Fibroblast of skin of left biceps (primary cell): ENCODE measurements around the gene CHST11.

Source experiments
- DNase-seq, 2 experiments: peaks; one replicate each; pipeline ENCODE4 v3.0.0-alpha.2; 2013; ENCODE audit warnings: low read depth in 2 of 2

The CHST11 gene

DNA sequence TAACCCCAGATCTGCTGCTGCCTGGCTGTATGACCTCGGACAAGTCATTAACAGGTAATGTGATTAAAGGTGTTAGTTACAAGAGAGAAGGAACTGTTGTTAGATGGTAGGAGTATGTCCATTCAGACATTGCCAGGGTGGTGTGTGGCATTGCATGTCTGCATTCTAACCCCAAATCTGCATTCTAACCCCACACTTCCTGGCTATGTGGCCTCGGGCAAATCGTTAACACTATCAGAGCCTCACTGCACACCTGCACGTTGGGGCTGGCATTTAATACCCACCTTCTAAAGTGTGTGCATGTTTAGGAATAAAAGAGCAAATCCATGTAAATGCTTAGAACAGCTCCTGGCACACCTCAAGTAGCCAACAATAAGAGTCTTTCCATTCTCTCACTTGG lies 46.4 kb downstream of the CHST11 start:
- DNase-seq: no peak

DNA sequence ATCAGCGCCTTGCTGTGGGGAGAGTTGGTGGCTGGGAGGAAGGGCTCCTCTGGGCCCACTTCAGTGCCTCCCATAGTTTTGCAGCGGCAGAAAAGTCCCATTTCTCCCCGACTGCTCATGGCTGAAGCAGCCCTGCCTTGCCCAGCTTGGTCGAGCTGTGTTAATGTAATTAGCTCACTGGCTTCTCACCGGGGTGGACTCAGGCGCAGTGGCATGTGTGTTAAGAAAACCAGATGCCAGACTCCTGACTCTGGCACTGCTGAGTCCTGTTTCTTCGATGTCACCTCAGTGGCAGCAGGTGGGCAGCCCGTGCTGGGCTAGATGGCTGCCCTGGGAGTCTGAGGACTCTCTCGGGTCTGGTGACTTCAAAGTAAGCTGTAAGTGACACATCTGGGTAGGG lies 47.4 kb downstream of the CHST11 start:
- DNase-seq: no peak

DNA sequence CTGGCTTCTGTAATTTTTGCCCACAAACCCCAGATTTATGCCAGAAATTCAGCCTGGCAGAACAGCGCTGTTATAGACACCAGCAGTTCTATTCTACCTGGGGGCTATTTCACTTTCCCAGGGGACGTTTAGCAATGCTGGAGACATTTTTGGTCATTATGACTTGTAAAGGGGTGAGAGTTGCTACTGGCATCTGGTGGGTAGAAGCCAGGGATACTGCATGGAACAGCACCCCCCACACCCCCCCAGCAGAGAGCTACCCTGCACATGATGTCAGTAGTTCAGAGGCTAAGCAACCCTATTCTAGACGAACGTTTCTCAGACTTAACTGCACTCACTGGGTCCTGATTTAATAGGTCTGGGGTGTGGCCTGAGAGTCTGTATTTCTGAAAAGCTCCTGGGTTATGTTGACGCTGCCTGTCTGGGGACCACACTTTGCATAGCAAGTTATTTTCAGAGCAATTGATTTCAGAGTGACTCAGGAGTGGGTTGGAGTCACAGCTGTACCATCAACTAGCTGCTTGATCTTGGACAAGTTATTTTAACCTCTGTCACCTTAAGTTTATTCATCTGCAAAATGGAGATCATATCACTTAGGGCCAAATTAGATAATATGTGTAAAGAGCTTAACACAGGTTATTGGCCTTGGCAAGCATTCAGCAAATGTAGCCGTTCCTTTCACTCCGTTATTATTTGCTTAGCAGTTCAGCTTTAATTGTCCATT lies 48.5 kb downstream of the CHST11 start:
- no peak for DNase-seq

DNA sequence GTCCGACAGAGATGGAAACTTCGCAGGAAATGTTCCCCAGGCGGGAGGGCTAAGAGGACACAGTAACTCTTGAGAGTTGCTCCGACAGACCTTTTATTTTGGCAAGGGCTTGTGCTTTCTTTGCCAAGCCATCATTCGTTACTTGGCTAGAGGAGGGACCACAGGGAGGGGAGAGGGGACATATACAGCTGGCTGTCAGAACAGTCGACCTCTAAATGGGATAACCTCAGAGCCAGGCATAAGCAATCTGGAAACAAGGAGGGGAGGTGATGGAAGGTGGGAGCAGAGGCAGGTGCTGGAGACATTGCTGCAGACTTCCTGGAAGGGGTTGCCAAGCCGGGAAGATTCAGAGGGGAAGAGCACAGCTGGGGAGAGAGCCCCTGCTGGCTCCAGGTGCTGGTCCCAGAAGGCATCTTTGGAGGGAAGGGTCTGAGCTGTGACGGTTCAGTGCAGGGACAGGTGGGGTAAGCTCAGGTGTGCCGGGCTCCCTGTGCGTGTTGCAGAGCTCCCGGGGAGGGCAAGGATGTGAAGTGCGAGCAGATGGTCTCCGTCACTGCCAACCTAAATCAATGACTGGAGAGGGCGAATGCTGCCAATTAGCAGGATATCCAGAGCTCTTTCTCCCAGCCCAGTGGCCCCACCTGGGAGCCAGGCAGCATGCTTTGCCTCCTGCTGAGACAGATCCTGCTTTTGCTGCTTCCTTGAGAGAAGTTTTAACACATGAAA lies 50.1 kb downstream of the CHST11 start:
- no peak for DNase-seq

DNA sequence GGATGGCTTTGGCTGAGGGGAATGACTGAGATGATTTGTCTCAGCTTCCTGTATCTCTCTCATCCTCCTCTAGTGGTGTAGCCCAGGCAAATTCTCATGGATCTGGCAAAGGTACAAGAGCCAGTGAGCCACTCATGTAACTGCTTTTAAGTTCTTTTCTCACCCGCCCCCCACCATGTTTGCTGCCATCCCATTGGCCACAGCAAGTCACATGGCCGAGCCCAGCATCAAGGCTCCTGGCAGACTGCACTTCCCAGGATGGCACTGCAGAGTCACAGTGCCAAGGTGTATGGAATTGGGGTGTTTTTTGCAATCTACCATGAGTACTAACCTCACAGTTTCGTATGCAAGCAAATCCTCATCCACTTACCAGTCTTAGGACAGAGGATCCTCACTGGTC lies 50.9 kb downstream of the CHST11 start:
- DNase-seq: no peak

DNA sequence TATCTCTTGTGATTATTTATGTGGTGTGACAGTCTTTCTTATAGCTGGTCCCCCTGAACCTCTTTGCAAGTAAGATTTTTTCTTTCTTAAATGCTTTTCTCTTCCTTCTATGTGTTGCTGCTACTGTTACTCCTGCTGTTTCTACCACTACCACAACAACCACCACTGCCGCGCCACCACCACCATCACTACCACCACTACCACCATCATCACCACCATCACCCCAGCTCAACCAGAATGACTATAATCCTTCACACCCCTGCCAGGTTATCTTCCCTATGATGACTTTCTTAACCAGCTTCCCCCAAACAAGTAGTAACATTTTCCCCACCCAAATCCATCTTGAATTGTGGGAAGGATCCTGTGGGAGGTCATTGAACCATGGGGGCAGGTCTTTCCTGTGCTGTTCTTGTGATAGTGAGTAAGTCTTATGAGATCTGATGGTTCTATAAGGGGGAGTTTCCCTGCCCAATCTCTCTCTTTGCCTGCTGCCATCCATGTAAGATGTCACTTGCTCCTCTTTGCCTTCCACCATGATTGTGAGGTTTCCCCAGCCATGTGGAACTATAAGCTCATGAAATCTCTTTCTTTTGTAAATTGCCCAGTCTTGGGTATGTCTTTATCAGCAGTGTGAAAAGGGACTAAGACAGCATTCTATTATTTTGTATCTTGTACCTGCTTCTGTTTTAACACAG lies 52.2 kb downstream of the CHST11 start:
- DNase-seq: no peak

DNA sequence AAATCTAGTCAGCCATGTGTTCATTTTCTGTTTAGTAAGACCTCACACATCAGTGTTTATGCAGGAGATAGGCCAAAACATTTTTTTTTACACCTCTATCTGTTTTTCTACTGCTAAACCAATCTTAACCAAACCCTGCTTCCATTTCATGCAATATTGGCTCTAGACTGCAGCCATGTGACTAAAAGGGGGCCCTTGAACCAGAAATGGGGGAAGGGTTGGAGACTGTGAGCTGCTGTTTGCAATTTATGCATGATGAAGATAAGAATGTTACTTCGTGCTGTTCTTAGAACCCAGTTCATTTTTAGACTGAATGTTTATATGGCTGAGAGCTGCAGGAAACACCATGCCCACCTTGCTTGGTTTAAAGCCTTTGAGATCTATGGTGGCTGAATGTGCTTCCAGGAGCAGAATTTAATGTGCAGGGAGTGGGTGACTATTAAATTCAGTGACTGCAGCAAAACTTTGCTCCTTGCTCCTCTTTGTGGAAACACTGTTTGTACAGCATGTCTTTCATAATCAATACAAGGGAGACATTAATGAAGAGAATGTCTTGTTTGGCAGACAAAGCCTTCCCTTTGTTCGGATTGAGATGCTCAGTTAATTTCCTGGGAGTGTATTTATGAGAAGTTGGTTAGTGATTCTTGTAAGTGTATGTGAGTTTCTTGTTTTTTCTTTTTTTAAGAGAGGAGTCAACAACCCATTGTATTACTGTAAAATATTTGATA lies 53.6 kb downstream of the CHST11 start:
- DNase-seq: no peak

DNA sequence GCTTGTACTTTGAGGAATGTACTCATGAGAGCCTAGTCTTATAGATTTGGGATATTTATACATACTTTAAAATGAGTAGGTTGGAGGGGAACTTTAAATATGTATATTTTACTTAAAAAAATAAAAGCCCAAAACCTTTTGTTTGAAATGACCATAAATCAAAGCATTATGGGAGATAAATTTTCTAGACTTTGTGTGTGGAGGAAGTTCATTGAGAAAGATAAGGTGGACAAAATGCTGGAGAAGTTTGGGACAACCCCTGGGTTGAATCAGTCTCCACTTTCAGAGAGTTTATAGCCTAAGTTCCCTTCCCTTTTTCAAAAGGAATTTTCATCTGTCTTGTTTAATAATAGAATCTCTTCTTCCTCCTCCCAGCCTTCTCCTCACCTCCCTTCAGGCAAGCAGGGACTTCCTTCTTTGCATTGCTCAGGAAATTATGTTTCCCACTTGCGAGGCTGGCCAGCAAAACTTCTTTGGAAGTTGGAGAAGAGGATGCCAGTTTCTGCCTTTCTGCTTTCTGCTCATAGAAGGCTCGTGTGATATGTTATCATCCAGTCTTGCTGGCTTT lies 54.2 kb downstream of the CHST11 start:
- no peak for DNase-seq

DNA sequence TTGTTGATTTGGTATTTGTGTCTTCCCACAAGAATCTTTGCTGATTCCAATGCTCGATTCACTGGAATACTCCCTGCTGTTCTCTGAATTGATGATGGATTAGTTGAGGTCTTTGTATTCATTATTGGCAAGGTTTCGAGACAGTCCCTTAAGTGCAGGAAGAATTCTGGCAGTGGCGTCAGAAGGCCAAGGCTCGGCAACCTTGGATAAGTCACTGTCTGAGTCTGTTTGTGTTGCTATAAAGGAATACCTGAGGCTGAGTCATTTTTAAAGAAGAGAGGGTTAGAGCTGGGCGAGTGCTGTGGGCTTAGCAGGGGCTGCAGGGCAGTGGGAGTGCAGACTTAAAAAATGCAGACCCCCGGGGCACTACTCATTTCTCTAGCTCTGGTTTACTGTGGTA lies 56.9 kb downstream of the CHST11 start:
- no peak for DNase-seq

DNA sequence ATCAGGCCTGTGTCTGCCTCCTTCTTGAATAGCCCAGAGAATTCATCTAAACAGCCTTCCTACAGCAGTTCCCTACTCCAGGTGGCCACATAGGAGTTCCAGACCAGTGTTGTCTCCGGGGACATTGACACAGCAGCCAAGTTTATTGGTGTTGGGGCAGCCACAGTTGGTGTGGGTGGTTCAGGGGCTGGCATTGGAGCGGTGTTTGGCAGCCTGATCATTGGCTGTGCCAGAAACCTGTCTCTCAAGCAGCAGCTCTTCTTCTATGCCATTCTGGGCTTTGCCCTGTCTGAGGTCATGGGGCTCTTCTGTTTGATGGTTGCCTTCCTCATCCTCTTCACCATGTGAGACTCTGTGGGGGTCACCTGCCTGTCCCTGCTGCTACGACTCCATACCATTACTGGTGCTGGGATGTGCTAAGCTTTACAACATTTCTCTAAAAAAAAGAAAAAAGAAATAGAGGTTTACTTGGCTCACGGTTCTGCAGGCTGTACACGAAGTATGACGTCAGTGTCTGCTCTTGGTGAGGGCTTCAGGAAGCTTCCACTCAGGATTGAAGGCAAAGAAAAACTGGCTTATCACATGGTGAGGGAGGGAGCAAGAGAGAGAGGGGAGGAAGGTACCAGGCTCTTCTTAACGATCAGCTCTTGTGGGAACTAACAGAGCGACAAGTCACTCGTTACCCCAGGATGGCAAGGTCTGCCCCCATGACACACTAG lies 57.5 kb downstream of the CHST11 start:
- no peak for DNase-seq

DNA sequence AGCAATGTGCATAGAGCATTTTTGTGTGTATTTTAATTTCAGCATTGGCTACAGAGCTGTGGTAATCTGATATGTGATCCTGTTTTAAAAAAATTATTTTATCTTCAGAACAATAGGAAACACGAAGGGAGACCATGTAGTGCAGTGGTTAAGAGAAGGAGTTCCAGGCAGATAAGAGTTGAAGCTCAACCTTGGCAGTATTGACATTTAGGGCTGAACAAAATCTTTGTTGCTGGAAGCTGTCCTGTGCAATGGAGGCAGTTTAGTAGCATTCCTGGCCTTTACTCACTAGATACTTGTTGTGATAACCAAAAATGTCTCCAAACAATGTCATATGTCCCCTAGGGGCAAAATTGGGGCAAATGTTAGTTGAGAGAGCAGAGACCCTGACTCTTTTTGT lies 59.2 kb downstream of the CHST11 start:
- no peak for DNase-seq

DNA sequence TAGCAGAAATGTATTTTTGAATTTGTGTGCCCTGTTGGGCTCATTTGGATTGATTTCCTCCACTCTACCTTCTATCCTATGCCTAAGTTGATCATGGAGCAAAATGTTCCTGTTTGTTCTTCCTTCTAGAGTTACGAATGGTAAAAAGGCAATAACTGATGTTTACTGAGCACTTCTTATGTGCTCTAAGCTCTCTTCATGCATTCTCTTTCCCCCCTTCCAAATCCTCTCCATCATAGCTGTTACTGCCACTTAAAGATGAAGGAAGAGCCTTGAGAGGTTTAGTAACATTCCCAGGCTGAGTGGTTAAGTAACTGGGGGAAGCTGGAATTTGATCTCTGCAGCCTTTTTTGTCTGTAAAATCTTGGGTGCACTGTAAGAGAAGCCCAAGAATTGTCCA lies 60.1 kb downstream of the CHST11 start:
- no peak for DNase-seq

DNA sequence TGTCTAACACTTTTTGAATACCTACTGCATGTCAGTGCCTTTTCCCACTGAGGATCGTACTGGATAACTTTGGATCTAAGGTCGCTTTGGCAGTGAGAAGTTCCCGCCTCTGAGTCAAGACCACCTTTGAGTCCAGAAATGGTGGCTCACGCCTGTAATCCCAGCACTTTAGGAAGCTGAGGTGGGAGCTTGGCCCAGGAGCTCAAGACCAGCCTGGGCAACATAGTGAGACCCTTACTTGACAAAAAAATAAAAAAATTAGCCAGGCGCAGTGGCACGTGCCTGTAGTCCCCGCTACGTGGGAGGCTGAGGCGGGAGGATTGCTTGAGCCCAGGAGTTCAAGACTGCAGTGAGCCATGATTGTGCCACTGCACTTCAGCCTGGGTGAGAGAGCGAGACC lies 61.1 kb downstream of the CHST11 start:
- no peak for DNase-seq

DNA sequence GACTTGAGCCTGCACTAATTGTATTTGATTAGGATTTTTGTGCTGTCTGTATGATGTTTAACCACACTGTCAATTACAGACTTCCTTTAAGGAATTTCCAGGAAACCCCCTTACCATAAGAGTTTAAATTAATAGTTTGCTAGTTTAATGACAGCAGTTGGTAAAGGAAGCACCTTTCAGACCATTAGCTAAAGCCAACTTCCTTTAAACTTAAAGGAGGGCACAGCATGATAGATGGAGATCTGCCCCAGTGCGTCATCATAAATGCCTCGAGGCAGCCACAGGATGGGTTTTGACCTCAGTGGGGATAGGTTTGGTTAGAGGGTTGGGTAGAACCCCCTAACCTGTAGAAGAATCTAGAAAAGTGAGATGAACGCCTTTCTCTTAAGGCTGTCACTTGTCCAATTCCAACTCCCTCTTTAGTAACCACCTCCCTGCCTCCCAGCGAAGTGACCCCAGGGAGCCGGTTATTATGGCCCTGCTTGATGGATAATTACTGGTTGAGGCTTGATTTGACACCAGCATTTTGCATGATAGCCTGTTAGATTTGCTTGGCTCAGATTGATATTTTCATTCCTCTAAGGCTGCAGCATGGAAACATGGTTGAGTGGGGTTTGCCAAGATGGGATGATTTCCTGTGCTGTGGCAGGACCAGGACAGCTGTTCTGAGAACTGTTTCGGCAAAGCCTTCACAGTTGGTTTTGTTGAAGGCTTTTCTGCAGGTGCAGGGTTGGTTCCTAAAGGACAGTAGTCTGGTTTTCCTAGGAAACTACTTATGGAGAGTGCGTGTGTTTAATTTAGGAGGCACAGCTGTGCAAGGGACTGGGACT lies 62.7 kb downstream of the CHST11 start:
- no peak for DNase-seq

DNA sequence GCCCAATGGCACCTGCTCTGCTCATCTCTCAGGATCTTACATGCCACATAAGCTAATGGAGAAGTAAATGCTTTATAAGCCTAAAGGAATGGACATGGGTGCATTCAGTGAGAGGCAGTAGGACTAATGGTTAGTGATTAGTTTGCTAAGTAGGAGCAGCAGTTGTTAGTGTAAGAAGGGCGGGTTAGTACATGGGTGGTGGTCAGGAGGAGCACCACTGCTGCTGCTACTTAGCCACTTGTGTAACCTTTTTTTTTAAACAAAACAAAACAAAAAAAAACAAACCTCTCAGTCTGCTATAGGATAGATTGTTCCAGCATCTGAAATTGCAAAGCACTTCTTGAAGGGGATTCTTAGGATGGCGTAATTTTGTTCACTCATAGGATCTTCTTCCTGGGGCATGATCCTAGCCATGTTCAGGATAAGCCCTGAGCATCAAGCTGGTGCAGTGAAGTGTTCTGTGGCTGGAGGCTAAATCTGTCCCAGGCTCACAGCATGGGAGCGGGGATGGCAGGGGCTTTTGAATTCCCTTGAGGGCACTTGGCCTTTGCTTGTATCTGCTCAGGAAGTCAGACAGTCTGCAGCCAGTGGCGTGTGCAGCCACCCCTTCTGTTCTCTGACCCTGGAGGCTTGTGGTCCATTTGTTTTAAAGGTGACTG lies 63.6 kb downstream of the CHST11 start:
- no peak for DNase-seq

DNA sequence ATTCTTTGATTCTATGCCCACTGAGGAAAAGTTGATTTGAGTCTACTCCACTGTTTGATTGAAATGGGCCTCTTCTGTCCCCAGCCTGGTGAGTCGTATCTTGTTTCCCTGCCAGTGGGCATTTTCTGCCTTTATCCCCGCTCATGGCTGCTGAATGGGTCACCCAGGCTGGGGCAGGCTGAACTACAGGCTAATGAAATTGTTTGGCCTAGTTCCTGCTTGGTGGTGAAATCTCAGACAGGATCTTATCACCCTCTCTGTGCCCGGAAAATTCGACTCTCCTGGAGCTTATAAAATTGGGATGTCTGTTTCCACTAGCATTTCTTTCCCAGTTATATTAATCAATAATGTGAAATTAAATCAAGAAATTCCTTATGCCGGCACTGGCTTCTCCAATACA lies 65.0 kb downstream of the CHST11 start:
- no peak for DNase-seq

DNA sequence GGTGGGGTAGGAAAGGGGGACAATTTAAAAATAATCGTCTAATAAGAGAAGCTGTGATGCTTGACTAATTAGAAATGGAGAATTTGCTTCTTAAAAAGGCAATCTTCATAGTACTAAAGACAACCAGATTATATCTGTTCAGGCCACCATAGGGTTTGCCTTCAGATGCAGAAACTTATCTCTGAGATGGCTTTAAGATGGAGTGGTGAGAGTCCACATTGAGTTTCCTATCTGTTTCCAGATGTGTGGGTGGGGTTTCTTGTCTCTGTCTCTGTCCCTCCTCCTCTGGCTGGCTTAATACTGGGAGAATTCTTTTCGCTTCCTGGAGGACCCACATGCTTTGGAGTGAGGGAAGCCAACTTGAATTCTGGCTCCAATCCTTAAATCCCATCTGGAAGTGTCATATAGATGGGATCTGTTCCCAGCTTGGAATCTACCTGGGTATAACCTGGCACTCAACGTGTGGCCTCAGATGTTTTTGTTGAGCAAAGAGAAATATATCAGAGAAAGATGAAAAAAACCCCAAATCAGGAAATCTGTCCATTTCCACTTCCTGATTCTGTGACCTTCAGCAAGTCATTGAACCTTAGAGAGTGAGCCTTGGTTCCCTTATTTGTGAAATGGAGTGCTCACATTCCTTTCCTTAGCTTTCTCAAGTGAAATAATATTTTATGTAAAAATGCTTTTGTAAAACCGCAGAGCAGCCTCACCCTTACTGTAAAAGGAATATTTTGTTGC lies 66.4 kb downstream of the CHST11 start:
- no peak for DNase-seq

DNA sequence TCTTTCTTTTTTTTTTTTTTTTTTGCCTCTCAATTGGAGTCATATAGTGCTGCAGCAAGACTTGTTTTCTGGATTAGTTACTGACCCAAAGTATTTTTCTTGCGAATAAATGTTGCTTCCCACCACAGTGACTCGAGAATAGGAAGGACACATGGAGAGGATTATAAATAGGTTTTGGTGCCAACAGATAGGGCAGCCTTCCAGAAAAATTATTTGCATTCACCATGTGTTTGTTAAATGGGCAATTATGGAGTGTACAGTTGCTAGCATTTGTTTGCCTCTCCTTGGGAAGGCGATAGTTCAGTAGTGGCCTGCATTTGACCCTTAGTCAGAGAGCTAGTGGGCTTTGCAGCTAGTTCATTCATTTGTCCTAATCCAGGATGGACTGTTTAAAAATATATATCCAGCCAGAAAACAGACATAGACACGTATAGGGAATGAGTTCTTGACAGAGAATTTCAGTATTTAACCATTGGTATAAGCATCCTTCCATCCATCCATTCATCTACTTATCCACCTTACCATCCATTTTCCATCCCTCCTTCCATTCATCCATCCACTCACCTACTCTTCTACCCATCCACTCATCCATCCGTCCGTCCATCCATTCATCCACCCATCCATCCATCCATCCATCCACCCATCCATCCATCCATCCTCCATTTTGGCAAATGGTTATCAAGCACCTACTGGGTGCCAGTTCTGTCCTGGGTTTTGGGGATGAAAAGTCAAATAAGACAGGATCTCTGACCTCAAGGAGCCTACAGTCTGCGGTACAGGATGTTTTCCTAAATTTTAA lies 67.5 kb downstream of the CHST11 start:
- DNase-seq: no peak
